GM15510 (cell line): Measurements from ENCODE around the gene DYNC1LI2.

Source experiments
- POLR2A ChIP-seq: IDR thresholded peaks from 3 replicates; pipeline ENCODE4 v1.6.1; 2011; ENCODE audit warnings: borderline replicate concordance; ENCODE audit not compliant: insufficient read length; ENCODE audit errors: extremely low read depth

DYNC1LI2 gene

DNA sequence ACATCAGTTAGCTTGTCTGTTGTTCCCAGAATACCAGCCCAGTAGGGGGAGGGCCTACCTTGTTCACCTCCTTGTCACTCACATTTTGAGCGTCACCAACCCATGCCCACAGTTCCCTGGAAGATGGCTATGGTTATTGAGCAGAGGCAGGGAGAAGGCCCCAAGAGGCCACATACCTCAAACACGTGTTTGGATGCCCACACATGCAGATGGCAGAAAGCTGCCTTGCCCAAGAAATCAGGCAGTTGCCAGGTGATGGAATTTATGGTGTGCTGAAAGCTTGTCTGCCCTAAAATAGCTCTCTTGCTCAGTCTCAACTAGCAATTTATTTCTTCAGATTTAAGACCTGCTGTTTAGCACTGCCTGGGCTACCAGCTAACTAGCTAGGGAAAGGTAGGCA lies 38.3 kb downstream of the DYNC1LI2 start:
- no peak for TF ChIP-seq POLR2A

DNA sequence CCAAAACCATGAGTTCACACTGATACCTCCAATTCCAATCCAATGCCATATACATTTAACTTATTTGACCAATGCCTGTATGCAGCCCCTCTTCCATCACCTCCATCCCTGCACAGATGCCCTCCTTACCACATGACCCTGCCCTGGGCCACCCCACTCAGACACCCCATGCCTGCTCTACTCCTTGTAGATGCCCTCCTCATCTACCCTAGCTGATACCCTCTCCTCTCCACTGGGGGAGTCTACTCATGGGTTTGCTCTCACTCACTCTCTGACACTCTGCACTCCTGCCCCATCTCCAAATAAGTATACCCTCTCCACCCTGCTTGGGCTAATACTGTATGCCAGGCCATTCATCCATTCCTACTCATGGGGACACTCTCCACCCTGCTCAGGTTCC lies 38.9 kb downstream of the DYNC1LI2 start:
- TF ChIP-seq POLR2A = no peak

DNA sequence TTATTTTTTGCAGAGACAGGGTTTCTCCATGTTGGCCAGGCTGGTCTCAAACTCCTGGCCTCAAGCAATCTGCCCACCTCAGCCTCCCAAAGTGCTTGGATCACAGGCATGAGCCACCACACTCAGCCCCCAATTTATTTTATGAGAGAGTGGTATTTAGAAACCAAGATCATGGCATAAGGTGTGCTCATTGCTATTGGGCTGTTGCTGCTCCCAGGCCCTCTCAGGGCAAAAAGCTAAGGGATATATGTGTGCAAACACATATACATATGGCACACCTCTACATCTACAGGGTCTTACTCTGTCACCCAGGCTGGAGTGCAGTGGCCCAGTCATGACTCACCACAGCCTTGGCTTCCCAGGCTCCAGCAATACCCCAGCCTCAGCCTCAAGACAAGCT lies 39.8 kb downstream of the DYNC1LI2 start:
- TF ChIP-seq POLR2A = no peak

DNA sequence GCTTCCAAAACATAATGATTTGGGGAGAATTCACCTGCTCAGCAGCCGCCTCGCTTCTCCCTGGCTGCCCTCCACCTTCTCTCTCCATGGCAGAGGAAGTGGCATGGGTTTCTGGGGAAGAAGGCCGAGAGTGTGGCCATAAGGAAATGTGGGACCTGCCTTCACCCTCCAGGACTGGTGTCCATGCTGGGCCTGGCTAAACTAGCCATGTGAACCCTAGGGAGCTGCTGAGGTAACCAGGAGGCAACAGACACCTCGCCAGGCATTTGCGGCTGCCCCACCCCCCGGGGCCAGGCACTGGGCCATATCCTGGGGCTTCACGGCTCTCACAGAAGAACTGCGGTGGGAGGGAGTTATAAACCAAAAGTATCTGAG lies 44.9 kb downstream of the DYNC1LI2 start:
- no peak for TF ChIP-seq POLR2A

DNA sequence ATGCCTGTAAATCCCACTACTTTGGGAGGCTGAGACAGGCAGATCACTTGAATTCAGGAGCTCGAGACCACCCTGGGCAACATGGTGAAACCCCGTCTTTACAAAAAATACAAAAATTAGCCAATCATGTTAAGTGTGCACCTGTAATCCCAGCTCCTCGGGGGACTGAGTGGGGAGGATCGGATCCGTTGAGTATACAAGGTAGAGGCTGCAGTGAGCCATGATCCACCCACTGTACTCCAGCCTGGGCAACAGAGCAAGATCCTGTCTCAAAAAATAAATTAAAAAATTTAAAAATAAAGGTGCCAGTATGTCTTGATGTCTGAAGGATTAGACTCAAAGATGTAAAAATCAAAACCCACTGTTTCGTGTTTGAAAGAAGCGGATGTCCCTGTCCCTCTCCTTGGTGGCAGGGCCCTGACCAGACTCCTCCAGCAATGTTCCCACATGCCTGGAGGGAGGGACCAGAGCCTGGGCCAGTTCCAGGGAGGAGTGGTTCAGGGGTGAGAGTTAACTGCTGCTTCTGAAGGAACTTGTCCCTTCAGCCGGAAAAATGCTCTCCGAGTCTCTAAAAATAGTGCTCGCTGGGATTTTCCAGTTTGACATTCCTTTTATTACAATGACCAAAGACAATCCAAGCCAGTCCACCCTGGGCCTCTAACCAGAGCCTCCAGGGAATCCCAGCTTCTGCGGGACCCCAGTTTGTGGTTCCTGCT lies 45.5 kb downstream of the DYNC1LI2 start:
- no peak for TF ChIP-seq POLR2A

DNA sequence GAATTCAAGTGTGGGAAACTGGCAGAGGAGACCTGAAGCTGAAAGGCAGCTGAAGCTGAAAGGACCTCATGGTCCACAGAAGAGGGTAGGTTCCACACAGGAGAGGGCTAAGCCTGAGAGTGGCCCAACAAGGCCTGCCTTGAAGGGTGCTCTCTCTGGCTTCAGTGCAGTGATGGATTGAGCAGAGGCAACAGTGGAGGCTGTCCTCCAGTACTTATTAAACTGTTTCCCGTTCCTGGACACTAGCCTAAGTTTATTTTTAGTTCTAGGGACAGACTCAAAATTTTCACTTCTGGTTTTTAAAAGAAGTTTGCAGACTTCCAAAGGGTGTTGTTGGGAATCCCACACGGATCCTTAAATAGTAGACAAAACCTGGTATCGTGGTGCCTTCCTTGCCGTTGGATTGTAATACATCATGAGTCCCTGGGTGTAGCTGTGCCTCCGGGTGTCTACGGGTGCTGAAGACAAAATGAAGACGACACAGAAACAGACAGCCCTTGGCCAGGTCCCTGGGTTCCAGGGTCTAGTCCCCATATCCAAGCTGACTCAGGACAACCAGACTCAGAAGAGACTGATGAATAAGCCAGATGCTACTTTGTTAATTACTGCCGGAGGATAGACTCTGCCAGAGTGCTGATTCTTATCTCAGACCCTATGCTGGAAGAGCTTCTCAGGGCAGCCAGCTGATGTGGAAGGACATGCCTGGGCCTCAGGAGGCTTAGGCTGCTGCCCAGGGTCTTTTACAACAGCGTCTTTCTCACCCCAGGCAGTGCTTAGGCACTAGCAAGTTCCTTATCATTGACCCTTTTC lies 47.8 kb downstream of the DYNC1LI2 start:
- no peak for TF ChIP-seq POLR2A

DNA sequence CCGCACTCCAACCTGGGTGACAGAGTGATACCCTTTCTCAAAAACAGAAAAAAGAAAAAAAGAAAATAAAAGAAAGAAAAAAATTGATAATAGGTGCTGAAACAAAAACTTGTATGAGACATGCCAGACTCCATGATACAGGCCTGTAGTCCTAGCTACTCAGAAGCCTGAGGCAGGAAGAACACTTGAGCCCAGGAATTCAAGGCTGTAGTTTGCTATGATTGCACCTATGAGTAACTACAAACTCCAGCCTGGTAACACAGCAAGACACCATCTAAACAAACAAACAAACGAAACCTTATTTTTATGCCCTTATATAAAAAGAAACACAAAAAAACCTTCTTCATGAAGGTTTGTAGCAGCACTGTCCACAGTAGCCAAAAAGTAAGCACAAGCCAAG lies 49.9 kb downstream of the DYNC1LI2 start:
- no peak for TF ChIP-seq POLR2A

DNA sequence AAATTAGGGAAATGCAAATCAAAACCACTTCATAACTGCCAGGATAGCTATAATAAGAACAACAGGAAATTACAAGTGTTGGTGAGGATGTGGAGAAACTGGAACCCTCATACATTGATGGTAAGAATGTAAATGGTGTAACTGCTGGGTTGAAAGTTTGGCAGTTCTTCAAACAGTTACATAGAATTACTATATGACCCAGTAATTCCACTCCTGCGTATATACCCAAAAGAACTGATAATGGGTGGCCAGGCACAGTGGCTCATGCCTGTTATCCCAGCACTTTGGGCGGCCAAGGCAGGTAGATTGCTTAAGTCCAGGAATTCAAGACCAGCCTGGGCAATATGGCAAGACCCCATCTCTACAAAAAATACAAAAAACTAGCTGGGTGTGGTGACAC lies 50.4 kb downstream of the DYNC1LI2 start:
- TF ChIP-seq POLR2A = no peak

DNA sequence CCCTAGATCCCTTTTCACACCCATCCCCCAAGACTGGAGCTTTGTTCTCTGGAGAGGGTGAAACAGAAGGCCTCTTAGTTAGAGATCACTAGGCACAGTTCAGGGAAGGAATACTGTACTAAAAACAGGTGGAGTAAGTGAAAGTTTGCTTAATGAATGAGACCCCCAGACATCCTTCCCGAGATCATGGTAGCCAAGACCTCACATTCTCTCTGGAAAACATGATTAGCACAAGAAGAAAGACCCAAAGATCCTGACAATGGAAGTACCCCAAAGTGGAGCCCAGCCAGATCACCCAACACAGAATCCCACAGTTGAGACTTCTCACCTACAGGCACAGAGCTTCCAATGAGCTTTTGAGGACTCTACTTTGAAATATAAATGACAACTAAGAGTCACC lies 51.5 kb downstream of the DYNC1LI2 start:
- no peak for TF ChIP-seq POLR2A

DNA sequence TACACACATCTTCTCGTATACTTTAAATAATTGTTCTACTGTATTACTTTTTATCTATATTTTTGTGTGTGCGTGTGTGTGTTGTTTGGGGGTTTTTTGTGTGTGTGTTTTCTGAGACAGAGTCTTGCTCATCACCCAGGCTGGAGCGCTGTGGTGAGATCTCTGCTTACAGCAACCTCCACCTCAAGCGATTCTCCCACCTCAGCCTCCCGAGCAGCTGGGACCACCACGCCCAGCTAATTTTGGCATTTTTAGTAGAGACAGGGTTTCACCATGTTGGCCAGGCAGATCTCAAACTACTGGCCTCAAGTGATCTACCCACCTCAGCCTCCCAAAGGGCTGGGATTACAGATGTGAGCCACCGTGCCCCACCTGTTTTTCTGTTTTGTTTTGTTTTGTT lies 53.4 kb downstream of the DYNC1LI2 start:
- TF ChIP-seq POLR2A = no peak

DNA sequence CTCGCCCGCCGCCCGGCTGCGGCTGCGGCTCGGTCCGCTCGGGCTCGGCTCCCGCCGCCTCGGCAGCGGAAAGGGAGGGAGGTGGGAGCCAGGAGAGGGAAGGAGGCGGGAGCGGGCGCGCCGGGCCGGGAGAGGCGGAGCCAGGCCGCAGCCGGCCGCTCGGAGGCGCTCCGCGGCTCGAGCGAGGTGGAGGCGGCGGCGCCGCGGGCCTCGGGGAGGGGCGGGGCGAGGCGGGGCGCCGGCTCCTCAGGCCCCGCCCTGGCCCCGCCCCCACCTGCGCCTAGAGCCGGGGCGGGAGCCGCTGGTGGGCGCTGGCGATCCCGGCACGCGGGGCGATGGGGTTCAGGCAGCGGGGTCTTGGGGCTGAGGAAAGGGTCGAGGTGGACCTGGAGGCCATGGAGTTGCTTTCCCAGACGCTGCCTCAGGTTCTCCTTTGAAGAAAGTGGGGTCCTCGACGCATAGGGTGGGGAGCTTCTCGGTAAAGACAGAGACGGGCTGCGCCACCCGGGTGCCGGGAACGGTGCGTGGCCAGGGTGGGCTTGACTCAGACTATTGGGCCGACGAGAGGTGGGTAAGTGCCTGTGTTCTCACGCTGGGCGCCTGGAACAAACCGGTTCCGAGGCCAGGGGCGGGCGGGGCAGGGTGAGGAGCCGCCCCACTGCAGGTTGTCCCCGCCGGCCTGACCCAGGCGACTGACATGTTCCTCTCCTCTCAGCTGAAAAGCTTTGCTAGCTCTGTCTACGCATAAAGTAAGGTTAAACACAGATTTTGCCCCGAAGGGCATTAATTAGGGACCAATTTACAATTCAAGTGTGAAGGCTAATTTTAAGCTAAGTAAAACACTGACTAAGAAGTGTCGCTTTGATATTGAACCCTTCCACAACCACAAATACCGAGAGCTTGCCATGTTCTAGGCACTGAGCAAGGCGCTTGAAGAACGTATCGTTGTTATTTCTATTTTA lies 54.5 kb downstream of the DYNC1LI2 start, which contains the start of gene CMTM4:
CMTM4 (minus strand) TSS at position 75 of the 962 bp plus-strand sequence. CDS start 218 bp downstream, outside the sequence.
- TF ChIP-seq POLR2A = no peak

DNA sequence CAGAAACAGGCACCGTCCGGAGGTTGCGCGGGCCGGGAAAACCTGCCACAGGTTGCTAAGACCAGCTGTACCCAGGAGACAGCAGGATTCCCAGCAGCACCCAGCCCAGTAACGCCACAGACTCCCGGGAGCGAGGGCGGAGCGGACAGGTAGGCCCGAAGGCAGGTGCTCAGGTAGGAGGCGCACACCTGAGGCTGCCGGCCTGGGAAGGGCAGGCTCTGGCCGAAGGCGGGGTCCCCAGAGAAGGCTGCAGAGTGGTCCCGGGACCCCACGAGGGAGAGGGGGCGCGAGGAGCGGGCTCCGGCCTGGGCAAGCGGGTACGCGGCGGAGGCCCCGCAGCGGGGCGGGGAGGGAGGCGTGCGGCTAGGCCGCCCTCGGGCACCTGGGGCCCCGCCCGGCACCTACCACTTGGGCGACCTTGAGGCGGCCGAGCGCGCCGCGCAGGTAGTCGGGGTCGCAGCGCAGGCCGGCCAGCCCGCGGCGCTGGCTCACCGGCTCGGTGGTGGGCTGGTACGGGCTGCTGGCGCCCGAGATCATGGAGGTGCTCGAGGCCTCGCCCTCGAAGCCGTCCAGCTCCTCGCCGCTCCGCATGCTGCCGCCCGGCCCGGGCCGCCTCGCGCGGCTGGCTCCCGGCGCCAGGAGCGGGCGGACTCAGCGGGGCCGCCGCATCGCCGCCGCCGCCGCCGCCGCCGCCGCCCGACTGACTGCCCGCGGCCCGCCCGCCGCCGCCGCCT lies 55.3 kb downstream of the DYNC1LI2 start:
- TF ChIP-seq POLR2A = no peak

DNA sequence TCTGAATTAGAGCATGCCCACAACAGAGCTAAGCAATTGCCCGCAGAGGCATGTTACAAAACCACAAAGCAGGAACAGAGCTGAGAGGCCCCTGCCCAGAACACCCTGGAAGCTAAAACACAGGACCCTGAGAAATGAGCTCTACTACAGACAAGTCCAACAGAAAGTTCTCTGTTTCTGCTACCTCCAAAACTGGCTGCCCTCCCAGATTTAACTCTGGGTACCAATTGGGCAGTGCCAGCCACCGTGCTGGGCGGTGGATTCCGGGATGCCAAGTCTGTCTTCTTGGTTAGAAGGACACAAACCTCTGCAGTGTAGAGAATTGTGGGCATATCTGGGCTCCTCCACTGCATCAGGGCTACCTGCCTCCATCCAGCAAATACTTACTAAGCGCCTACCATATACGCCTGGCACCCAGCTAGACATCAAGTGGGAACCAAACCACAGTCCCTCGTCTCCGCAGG lies 55.9 kb downstream of the DYNC1LI2 start:
- TF ChIP-seq POLR2A = no peak

DNA sequence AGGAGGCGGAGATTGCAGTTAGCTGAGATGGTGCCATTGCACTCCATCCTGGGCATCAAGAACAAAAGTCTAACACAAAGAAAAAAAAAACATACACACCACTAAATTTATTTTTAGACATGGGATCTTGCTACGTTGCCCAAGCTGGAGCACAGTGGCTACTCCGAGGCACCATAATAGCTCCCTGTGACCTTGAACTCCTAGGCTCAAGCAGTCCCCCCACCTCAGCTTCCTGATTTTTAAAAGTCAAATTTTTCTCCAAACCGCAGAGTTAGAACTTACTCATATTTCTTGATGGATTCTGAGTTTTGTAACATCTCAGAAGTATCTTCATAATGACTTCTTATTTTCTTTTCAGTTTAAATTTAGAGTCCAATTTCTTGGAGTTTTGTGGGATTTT lies 58.3 kb downstream of the DYNC1LI2 start:
- TF ChIP-seq POLR2A = no peak
